ENCODE data around the gene BSN.
A peak's percentile ranks its signal among the peaks of the same experiment; 100 is the strongest.

The BSN gene

GRCh38 chr3:49717959-49718857, 163.9 kb downstream of the BSN start:
- DNase-seq = no peak

GRCh38 chr3:49718858-49719213, 164.6 kb downstream of the BSN start:
- no peak for DNase-seq

DNA sequence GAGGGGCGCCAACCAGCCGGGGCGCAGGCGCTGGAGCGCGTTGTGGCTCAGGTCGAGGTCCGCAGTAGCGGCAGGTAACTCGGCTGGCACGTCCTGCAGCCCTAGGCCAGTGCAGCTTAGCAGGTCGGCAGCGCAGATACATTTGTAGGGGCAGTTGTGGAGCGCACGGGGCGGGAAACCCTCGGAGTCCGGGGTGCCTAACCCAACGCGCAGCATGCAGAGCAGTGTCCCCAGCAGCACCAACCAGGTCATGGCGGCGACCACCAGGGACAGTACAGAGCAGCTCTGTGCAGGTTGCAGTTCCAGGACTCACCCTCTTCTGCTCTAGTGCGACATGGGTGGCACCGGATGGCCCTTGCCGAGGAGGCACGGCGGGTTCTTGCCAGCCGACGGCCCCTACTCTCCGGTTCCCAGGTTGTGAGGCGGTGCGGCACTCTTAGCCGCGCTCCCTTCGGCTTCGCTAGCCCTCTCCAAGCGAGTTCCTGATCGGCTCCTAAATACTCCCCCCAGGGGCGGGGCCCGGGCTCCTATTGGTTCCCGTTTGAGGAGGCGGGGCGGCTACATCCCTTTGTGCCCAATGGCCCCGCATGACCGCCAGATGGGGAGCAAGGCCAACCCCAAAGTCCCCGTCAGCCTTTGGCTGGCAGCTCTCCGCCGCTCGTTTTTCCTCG, 165.1 kb downstream of the BSN start, which contains the start of gene AMIGO3:
Gene AMIGO3, minus strand, starts transcription at position 471 of the 671 bp plus-strand sequence. Its CDS starts 219 bp downstream, at position 252.
- peak; percentile 91 for DNase-seq

Data from activated gamma-delta T cell treated with Interleukin-2 at 50 U/mL for 16 hours (primary cell).